GM18873 (cell line): ENCODE data around the gene GLCE.
"Not testable (repeated sequence)": the region's sequence is repeated elsewhere in the genome, so short reads cannot be mapped to it uniquely, and the experiment has no call there.

Source experiments
- ATAC-seq: cut with Tn5 transposase; IDR thresholded peaks from one replicate; pipeline ENCODE4 v1.9.1; 2021; ENCODE audit warnings: mild to moderate bottlenecking, moderate library complexity, moderate number of reproducible peaks; ENCODE audit not compliant: unreplicated experiment, low FRiP score

Gene GLCE

GRCh38 chr15:69293741-69294615 is 133.5 kb downstream of the GLCE start:
- no peak for ATAC-seq

GRCh38 chr15:69296606-69297005 is 136.2 kb downstream of the GLCE start:
- no peak for ATAC-seq

GRCh38 chr15:69297642-69298353 is 137.4 kb downstream of the GLCE start:
- ATAC-seq: no peak

- ATAC-seq: no peak
Observed at GRCh38 chr15:69298354-69298696, 137.9 kb downstream of the GLCE start.

DNA sequence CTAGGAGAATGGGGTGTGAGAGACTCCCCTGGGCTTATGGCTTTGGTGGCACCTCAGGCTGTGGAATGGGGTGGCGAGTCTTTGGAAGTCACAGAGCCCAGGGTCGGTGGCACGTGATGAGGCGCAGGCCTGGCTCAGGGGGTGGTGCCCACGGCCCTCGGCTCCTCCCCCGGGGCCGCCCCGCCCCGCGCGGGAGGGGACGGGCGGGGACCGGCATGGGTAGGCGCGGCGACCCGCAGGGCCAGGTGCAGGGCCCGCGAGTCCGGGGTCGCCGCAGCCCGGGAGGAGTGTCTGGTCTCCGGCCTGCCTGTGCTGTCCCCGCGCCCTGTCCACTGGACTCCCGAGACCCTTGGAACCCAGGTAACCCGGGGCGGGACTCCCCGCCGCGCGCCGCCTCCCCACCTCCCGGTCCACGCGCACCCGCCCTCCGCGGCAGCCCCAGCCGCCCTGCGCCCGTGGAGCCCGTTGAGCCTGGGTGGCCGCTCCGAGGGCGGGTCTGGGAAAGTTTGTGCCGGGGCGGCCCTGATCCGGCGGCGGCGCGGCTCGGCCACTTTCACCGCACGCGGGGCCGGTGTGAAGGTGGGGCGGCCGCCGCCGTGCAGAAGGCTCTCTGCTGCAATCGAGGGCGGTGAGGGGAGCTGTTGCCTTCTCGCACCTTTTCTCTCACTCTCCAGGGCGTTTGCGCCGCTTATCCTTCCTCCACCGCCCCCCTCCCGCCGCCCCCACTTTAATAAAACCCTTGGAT is 138.4 kb downstream of the GLCE start, which contains the start of gene PAQR5:
PAQR5 (plus strand) TSS at position 216 of the 745 bp plus-strand sequence. CDS start 61,169 bp downstream, outside the sequence.
- ATAC-seq: no peak

DNA sequence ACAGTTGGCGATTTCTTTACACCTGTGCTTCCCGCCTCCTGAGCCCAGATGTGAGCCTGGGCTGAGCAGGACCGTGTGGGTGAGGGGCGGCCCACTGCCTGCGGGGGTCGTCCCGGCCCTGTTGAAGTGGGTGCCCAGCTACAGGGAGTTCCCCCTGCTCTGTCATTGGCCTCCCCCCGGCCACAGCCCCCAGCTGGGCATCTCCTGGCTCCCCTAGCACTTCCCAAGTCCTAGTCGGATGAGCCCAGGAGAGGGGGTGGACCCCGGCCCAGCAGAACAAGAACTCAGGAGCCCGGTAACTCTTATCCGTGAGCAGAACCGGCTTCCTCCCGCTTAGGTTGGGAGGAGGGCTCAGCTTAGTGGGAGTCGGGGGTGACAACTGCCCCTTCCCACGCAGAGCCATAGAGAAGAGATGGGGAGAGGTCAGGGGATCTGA is 139.0 kb downstream of the GLCE start:
- ATAC-seq: no peak

GRCh38 chr15:69299943-69300588 is 139.6 kb downstream of the GLCE start:
- no peak for ATAC-seq

- ATAC-seq: not testable (repeated sequence)
Observed at GRCh38 chr15:69301101-69301500, 140.7 kb downstream of the GLCE start.

DNA sequence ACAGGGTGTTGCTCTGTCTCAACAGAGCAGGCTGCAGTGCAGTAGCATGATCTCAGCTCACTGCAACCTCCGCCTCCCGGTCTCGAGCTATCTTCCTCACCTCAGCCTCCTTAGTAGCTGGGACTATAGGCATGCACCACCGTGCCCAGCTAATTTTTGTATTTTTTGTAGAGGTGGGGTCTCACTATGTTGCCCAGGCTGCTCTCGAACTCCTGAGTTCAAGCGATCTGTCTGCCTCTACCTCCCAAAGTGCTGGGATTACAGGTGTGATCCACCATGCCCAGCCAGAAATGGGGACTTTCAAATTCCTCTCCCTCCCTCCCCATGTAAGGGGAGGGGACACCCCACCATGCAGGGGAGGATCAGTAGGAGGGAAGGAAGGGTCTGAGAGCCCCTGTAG is 141.7 kb downstream of the GLCE start:
- ATAC-seq: not testable (repeated sequence)

DNA sequence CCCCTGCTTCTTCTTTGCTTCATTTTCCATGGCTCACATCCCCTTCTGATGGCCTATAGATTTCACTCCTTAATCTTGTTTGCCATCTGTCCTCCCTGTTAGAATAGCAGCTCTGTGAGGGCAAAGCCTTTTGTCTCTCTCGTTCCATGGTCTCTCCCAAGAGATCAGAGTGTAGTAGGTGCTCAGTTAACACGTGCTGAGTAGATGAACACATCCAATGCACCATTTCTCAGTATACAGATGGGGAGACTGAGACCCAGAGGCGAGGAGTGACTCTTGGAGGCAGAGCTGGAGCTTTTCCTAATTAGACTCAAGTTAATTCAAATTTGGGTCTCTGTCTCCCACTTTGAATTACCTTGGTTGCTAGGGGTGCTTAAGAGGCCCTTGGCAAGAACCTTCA is 142.5 kb downstream of the GLCE start:
- ATAC-seq: no peak

DNA sequence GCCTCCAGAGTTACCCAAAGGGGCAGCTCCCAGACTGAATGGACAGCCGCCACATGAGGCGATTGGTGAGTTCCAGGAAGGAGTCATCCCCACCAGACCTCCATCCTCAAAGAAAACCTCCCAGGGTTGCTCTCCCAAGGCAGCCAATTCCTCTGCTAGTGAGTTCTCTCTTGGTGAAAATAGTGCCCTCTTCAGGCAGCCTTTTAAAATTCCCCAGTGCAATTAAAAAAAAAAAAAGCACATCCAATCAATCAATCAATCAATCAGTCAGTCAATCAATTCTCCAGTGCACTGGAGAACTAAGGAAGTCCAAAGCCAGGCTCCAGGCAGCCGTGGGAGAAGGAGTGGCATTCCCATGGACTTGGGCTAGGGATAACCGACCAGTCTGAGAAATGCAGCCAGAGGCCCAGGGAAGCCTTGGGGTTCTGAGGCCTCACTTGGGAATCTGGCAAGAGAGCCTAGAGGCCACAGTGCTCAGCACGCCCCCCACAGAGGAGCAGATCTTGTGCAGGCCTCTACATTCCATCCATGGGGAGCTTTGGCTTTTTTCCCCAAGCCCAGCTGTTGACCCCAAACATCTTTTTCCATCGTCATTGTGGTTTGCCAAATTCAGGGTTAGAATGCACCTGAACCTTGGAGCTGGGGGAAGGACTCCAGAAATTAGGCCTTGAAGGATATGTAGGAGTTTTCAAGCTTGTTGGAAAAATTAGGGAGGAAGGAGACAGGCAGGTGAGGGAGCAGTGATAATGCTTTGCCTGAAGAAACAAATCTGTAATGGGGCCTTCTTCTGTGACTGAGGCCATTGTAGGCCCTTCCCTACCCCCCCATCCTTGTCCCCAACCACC is 143.1 kb downstream of the GLCE start:
- no peak for ATAC-seq

GRCh38 chr15:69304182-69304545 is 143.7 kb downstream of the GLCE start:
- no peak for ATAC-seq

- no peak for ATAC-seq
Observed at GRCh38 chr15:69305204-69305931, 144.9 kb downstream of the GLCE start.

GRCh38 chr15:69305933-69306568 is 145.6 kb downstream of the GLCE start:
- no peak for ATAC-seq

GRCh38 chr15:69307939-69308338 is 147.5 kb downstream of the GLCE start:
- no peak for ATAC-seq

- ATAC-seq: no peak
Observed at GRCh38 chr15:69308949-69309348, 148.5 kb downstream of the GLCE start.

- ATAC-seq: no peak
Observed at GRCh38 chr15:69311319-69311721, 150.9 kb downstream of the GLCE start.

DNA sequence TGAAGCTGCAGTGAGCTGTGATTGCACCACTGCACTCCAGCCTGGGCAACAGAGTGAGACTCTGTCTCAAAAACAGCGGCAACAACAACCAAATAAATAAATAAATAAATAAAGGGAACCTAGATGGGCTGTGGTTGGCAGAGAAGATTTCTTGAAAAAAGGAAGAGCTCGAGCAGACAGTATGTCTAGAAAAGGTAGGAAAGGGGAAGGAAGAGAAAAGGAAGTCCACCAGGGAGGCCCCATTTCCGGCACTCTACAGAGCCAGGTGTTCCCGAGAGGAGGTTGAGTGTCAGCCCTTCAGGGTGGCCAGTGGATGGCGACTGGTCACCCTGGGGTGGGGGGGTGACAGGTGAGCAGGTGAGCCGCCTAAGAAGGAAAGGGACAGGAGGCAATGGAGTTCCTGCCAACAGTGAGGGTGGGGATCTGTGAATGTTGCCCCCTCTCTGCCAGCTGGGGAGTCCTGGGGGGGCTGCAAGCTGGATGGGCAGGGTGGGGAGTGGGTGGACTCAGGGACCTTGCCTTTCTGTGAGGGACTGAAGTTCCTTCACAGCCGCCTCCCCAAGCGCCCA is 153.1 kb downstream of the GLCE start:
- ATAC-seq: no peak
